ENCODE results near the gene NTNG1.

Gene NTNG1

GRCh38 chr1:107252271-107252670 lies 111.4 kb downstream of the NTNG1 start:
- ATAC-seq (replicated peaks; ENCODE audit: extremely low read depth, poor library complexity, severe bottlenecking) (no peak), DNase-seq (ENCODE audit: low spot score in 2 of 2) (no peak)
- Mint-ChIP-seq H3K36me3 (ENCODE audit: insufficient read depth) (no peaks in the 10 kb centered on the region), H3K4me3 (no peak overlapping the region), H3K4me1 (no peaks in the 10 kb centered on the region), H3K9me3 (no peaks in the 10 kb centered on the region), H3K27ac (ENCODE audit: low read depth) (no peak overlapping the region), H3K27me3 (peaks cover 23% of the 10 kb centered on the region)

- Mint-ChIP-seq H3K27ac (ENCODE audit: low read depth) (no peak overlapping the region), H3K36me3 (ENCODE audit: insufficient read depth) (no peaks in the 10 kb centered on the region), H3K4me3 (no peak overlapping the region), H3K27me3 (peaks cover 23% of the 10 kb centered on the region), H3K4me1 (no peaks in the 10 kb centered on the region), H3K9me3 (no peaks in the 10 kb centered on the region)
- no peak for DNase-seq (ENCODE audit: low spot score in 2 of 2)
- ATAC-seq (replicated peaks; ENCODE audit: extremely low read depth, poor library complexity, severe bottlenecking) = no peak
Measured at GRCh38 chr1:107254306-107254705, 113.5 kb downstream of the NTNG1 start.

GRCh38 chr1:107255469-107255868 lies 114.6 kb downstream of the NTNG1 start:
- DNase-seq (ENCODE audit: low spot score in 2 of 2) = no peak
- no peak overlapping the region for H3K4me3 Mint-ChIP-seq
- no peaks in the 10 kb centered on the region for H3K4me1 Mint-ChIP-seq
- H3K36me3 Mint-ChIP-seq (ENCODE audit: insufficient read depth) = no peaks in the 10 kb centered on the region
- ATAC-seq (replicated peaks; ENCODE audit: extremely low read depth, poor library complexity, severe bottlenecking) = no peak
- no peak overlapping the region for H3K27ac Mint-ChIP-seq (ENCODE audit: low read depth)
- peaks cover 23% of the 10 kb centered on the region for H3K27me3 Mint-ChIP-seq
- peaks cover under 1% of the 10 kb centered on the region for H3K9me3 Mint-ChIP-seq

GRCh38 chr1:107262467-107263286 lies 121.8 kb downstream of the NTNG1 start:
- ATAC-seq (replicated peaks; ENCODE audit: extremely low read depth, poor library complexity, severe bottlenecking) (no peak), DNase-seq (ENCODE audit: low spot score in 2 of 2) (no peak)
- H3K36me3 Mint-ChIP-seq (ENCODE audit: insufficient read depth) = peaks cover 2% of the 10 kb centered on the region
- H3K27ac Mint-ChIP-seq (ENCODE audit: low read depth) = no peak overlapping the region
- no peak overlapping the region for H3K4me3 Mint-ChIP-seq
- no peaks in the 10 kb centered on the region for H3K27me3 Mint-ChIP-seq
- peaks cover 5% of the 10 kb centered on the region for H3K9me3 Mint-ChIP-seq
- no peaks in the 10 kb centered on the region for H3K4me1 Mint-ChIP-seq

GRCh38 chr1:107263291-107263915 lies 122.6 kb downstream of the NTNG1 start:
- peaks cover 2% of the 10 kb centered on the region for H3K36me3 Mint-ChIP-seq (ENCODE audit: insufficient read depth)
- no peaks in the 10 kb centered on the region for H3K4me1 Mint-ChIP-seq
- DNase-seq (ENCODE audit: low spot score in 2 of 2) (no peak), ATAC-seq (replicated peaks; ENCODE audit: extremely low read depth, poor library complexity, severe bottlenecking) (no peak)
- no peak overlapping the region for H3K27ac Mint-ChIP-seq (ENCODE audit: low read depth)
- peaks cover 5% of the 10 kb centered on the region for H3K9me3 Mint-ChIP-seq
- no peaks in the 10 kb centered on the region for H3K27me3 Mint-ChIP-seq
- no peak overlapping the region for H3K4me3 Mint-ChIP-seq

- no peaks in the 10 kb centered on the region for H3K27me3 Mint-ChIP-seq
Measured at GRCh38 chr1:107264007-107264406, 123.2 kb downstream of the NTNG1 start.

GRCh38 chr1:107264561-107264960 lies 123.7 kb downstream of the NTNG1 start:
- DNase-seq (ENCODE audit: low spot score in 2 of 2) (no peak), ATAC-seq (replicated peaks; ENCODE audit: extremely low read depth, poor library complexity, severe bottlenecking) (no peak)
- H3K4me1 Mint-ChIP-seq = no peaks in the 10 kb centered on the region
- peaks cover 2% of the 10 kb centered on the region for H3K36me3 Mint-ChIP-seq (ENCODE audit: insufficient read depth)
- peaks cover 5% of the 10 kb centered on the region for H3K9me3 Mint-ChIP-seq
- H3K27ac Mint-ChIP-seq (ENCODE audit: low read depth) = no peak overlapping the region
- H3K4me3 Mint-ChIP-seq = no peak overlapping the region
- no peaks in the 10 kb centered on the region for H3K27me3 Mint-ChIP-seq

More at GRCh38 chr1:107264007-107264406, 123.2 kb downstream of the NTNG1 start:
- no peak for ATAC-seq (replicated peaks; ENCODE audit: extremely low read depth, poor library complexity, severe bottlenecking)
- Mint-ChIP-seq H3K4me3 (no peak overlapping the region), H3K4me1 (no peaks in the 10 kb centered on the region), H3K36me3 (ENCODE audit: insufficient read depth) (peaks cover 2% of the 10 kb centered on the region), H3K27ac (ENCODE audit: low read depth) (no peak overlapping the region), H3K9me3 (peaks cover 5% of the 10 kb centered on the region)
- no peak for DNase-seq (ENCODE audit: low spot score in 2 of 2)

GRCh38 chr1:107267489-107267888 lies 126.7 kb downstream of the NTNG1 start:
- ATAC-seq (replicated peaks; ENCODE audit: extremely low read depth, poor library complexity, severe bottlenecking) = no peak
- H3K27ac Mint-ChIP-seq (ENCODE audit: low read depth) = no peak overlapping the region
- H3K4me1 Mint-ChIP-seq = no peaks in the 10 kb centered on the region

GRCh38 chr1:107272321-107272720 lies 131.5 kb downstream of the NTNG1 start:
- H3K27me3 Mint-ChIP-seq = no peaks in the 10 kb centered on the region
- H3K4me3 Mint-ChIP-seq = no peak overlapping the region
- no peak overlapping the region for H3K27ac Mint-ChIP-seq (ENCODE audit: low read depth)
- H3K9me3 Mint-ChIP-seq = no peaks in the 10 kb centered on the region
- no peaks in the 10 kb centered on the region for H3K4me1 Mint-ChIP-seq
- H3K36me3 Mint-ChIP-seq (ENCODE audit: insufficient read depth) = no peaks in the 10 kb centered on the region
- ATAC-seq (replicated peaks; ENCODE audit: extremely low read depth, poor library complexity, severe bottlenecking) (no peak), DNase-seq (ENCODE audit: low spot score in 2 of 2) (no peak)

More at GRCh38 chr1:107267489-107267888, 126.7 kb downstream of the NTNG1 start:
- Mint-ChIP-seq H3K9me3 (no peaks in the 10 kb centered on the region), H3K27me3 (no peaks in the 10 kb centered on the region), H3K4me3 (no peak overlapping the region), H3K36me3 (ENCODE audit: insufficient read depth) (no peaks in the 10 kb centered on the region)
- no peak for DNase-seq (ENCODE audit: low spot score in 2 of 2)

- no peaks in the 10 kb centered on the region for H3K27me3 Mint-ChIP-seq
- no peak for ATAC-seq (replicated peaks; ENCODE audit: extremely low read depth, poor library complexity, severe bottlenecking)
- no peak for DNase-seq (ENCODE audit: low spot score in 2 of 2)
- H3K9me3 Mint-ChIP-seq = no peaks in the 10 kb centered on the region
- no peak overlapping the region for H3K27ac Mint-ChIP-seq (ENCODE audit: low read depth)
- H3K4me1 Mint-ChIP-seq = no peaks in the 10 kb centered on the region
- H3K36me3 Mint-ChIP-seq (ENCODE audit: insufficient read depth) = no peaks in the 10 kb centered on the region
- no peak overlapping the region for H3K4me3 Mint-ChIP-seq
Measured at GRCh38 chr1:107273515-107273914, 132.7 kb downstream of the NTNG1 start.

GRCh38 chr1:107274227-107274626 lies 133.4 kb downstream of the NTNG1 start:
- Mint-ChIP-seq H3K4me3 (no peak overlapping the region), H3K9me3 (no peaks in the 10 kb centered on the region), H3K27ac (ENCODE audit: low read depth) (no peak overlapping the region), H3K4me1 (no peaks in the 10 kb centered on the region), H3K27me3 (no peaks in the 10 kb centered on the region), H3K36me3 (ENCODE audit: insufficient read depth) (no peaks in the 10 kb centered on the region)
- DNase-seq (ENCODE audit: low spot score in 2 of 2) = no peak
- ATAC-seq (replicated peaks; ENCODE audit: extremely low read depth, poor library complexity, severe bottlenecking) = no peak

GRCh38 chr1:107276247-107276646 lies 135.4 kb downstream of the NTNG1 start:
- Mint-ChIP-seq H3K9me3 (no peaks in the 10 kb centered on the region), H3K4me3 (no peak overlapping the region), H3K27ac (ENCODE audit: low read depth) (no peak overlapping the region), H3K4me1 (no peaks in the 10 kb centered on the region), H3K27me3 (no peaks in the 10 kb centered on the region), H3K36me3 (ENCODE audit: insufficient read depth) (no peaks in the 10 kb centered on the region)
- ATAC-seq (replicated peaks; ENCODE audit: extremely low read depth, poor library complexity, severe bottlenecking) = no peak
- no peak for DNase-seq (ENCODE audit: low spot score in 2 of 2)

- Mint-ChIP-seq H3K9me3 (no peaks in the 10 kb centered on the region), H3K4me3 (no peak overlapping the region), H3K27me3 (no peaks in the 10 kb centered on the region), H3K27ac (ENCODE audit: low read depth) (no peak overlapping the region), H3K36me3 (ENCODE audit: insufficient read depth) (no peaks in the 10 kb centered on the region), H3K4me1 (no peaks in the 10 kb centered on the region)
- DNase-seq (ENCODE audit: low spot score in 2 of 2) (no peak), ATAC-seq (replicated peaks; ENCODE audit: extremely low read depth, poor library complexity, severe bottlenecking) (no peak)
Measured at GRCh38 chr1:107277022-107277421, 136.2 kb downstream of the NTNG1 start.
